Stomach (tissue), 9 donors: Measurements from ENCODE around the gene ARHGAP24. TPM values are rescaled to one million over a fixed set of nuclear protein-coding genes. Genes with fewer than 3 reads are reported as not detected.

ENCODE experiments used
- DNase-seq, 2 donors: peaks; one replicate each; pipeline versions ENCODE4 v3.0.0 to v3.0.0-alpha.2; 2013 to 2019
- H3K27ac ChIP-seq, 5 donors: fragments of 200-600 bp in 4 of 5; sonication (generic) in 4 of 5; one replicate each; pipeline ENCODE4 v1.5.1; 2013 to 2019; ENCODE audit warnings: mild to moderate bottlenecking in 1 of 5, moderate library complexity in 1 of 5
- H3K27me3 ChIP-seq, 3 donors: fragments of 200-600 bp; sonication (generic); one replicate each; pipeline ENCODE4 v1.5.1; 2017 to 2019; ENCODE audit warnings: mixed run types in 1 of 3
- H3K36me3 ChIP-seq, 4 donors: fragments of 200-600 bp; sonication (generic); 1 replicate in 3 of 4; 2 replicates in 1 of 4; pipeline ENCODE4 v1.5.1; 2016 to 2019
- H3K4me1 ChIP-seq, 4 donors: fragments of 200-600 bp; sonication (generic); one replicate each; pipeline ENCODE4 v1.5.1; 2016 to 2019
- H3K4me3 ChIP-seq, 4 donors: fragments of 200-600 bp; sonication (generic) in 3 of 4; one replicate each; pipeline ENCODE4 v1.5.1; 2016 to 2019; ENCODE audit warnings: mild to moderate bottlenecking in 1 of 4
- H3K9me3 ChIP-seq, 4 donors: fragments of 200-600 bp; sonication (generic); one replicate each; pipeline ENCODE4 v1.5.1; 2016 to 2019
- CTCF ChIP-seq, 7 experiments: fragments of 450-650 bp in 4 of 7; fragments of 200-600 bp in 3 of 7; sonication (generic) in 3 of 7; IDR thresholded peaks; one replicate each; pipeline ENCODE4 v1.5.1; 2016 to 2019; ENCODE audit warnings: antibody characterized with exemption in 7 of 7, control low read depth in 2 of 7, mild to moderate bottlenecking in 1 of 7
- EP300 ChIP-seq: sonication (generic); formaldehyde crosslinking; IDR thresholded peaks from one replicate; pipeline ENCODE4 v1.6.1; 2017; ENCODE audit warnings: antibody characterized with exemption
- POLR2A ChIP-seq, 4 donors: fragments of 450-650 bp; IDR thresholded peaks; one replicate each; pipeline ENCODE4 v1.6.1; 2016; ENCODE audit warnings: antibody characterized with exemption in 4 of 4, control low read depth in 2 of 4, mild to moderate bottlenecking in 1 of 4, moderate library complexity in 1 of 4
- POLR2AphosphoS5 ChIP-seq, 3 donors: sonication (generic); formaldehyde crosslinking; IDR thresholded peaks; one replicate each; pipeline ENCODE4 v1.6.1; 2016; ENCODE audit warnings: antibody characterized with exemption in 3 of 3
- WGBS, 5 donors: extraction: QIAGEN DNeasy Blood & Tissue Kit in 3 of 5; methylation state at CpG; one replicate each; pipeline versions ENCODE4 v1.1.5 to v1.1.7; 2013 to 2018; 5-methylcytosine and 5-hydroxymethylcytosine counted together
- intact Hi-C: fragments of 100-400 bp; cut with DNase I; formaldehyde crosslinking; loops from one replicate; pipeline ENCODE4 v1.15.1; 2023; ENCODE audit warnings: low total_unique reads
- polyA plus RNA-seq, 3 donors: library from polyadenylated mRNA; stranded (reverse); fragments of 200-250 nt; gene quantifications; one replicate each; pipeline ENCODE4 v1.2.3, GENCODE V29; 2013
- total RNA-seq, 5 donors: library from RNA; depleted of rRNA; stranded (reverse); fragments of >200 nt; gene quantifications; one replicate each; pipeline versions ENCODE4 v1.1.0 to v1.2.3, GENCODE V29; 2014 to 2016
- donor health status: healthy with polysubstance abuse.
- donor health status: Bipolar disorder and iron deficiency.
- donor health status: healthy.

The ARHGAP24 gene
- total and polyA plus RNA-seq, 8 donors = 6.4 to 152 (median 33.5) TPM

GRCh38 chr4:85938902-85939301 is 464.0 kb downstream of the ARHGAP24 start:
- Histone ChIP-seq H3K27me3 (no peaks in the 10 kb centered on the region), H3K36me3 (peaks cover 0 to 6% (median 2%) of the 10 kb centered on the region in 4 donors), H3K27ac (no peak overlapping the region), H3K9me3 (no peaks in the 10 kb centered on the region), H3K4me1 (peaks cover 0 to 21% (median 9%) of the 10 kb centered on the region in 4 donors), H3K4me3 (no peak overlapping the region)
- intact Hi-C loops = no loop called here
- TF ChIP-seq CTCF (IDR thresholded peaks at IDR 0.05) = no peak
- 90 to 100% (median 95%) methylated on average over 2 of the region's 2 CpGs for WGBS, 5 donors
- DNase-seq = no peak

- H3K9me3 ChIP-seq = no peaks in the 10 kb centered on the region
- 63 to 80% (median 69%) methylated on average over 6 of the region's 6 CpGs for WGBS, 5 donors
- no peak for DNase-seq
- no peaks in the 10 kb centered on the region for H3K27me3 ChIP-seq
- peaks cover 0 to 19% (median 8%) of the 10 kb centered on the region in 4 donors for H3K4me1 ChIP-seq
- H3K36me3 ChIP-seq = peaks cover 0 to 6% (median 2%) of the 10 kb centered on the region in 4 donors
- intact Hi-C loops = no loop called here
- peak overlapping the region in 1 of 5 donors; percentile 24 for H3K27ac ChIP-seq
- H3K4me3 ChIP-seq = no peak overlapping the region
- no peak for TF ChIP-seq POLR2AphosphoS5 (IDR thresholded peaks at IDR 0.05)
- TF ChIP-seq POLR2A (IDR thresholded peaks at IDR 0.05) = no peak
- no peak for TF ChIP-seq EP300
- no peak for TF ChIP-seq CTCF (IDR thresholded peaks at IDR 0.05)
Observed at GRCh38 chr4:85939595-85939994, 464.6 kb downstream of the ARHGAP24 start.

GRCh38 chr4:85940151-85940550 is 465.2 kb downstream of the ARHGAP24 start:
- no peaks in the 10 kb centered on the region for H3K27me3 ChIP-seq
- peaks cover 0 to 19% (median 8%) of the 10 kb centered on the region in 4 donors for H3K4me1 ChIP-seq
- H3K27ac ChIP-seq = peak overlapping the region in 1 of 5 donors; percentile 24
- intact Hi-C loops = no loop called here
- H3K4me3 ChIP-seq = no peak overlapping the region
- TF ChIP-seq EP300 = no peak
- TF ChIP-seq CTCF (IDR thresholded peaks at IDR 0.05) = no peak
- TF ChIP-seq POLR2AphosphoS5 (IDR thresholded peaks at IDR 0.05) = no peak
- no peak for TF ChIP-seq POLR2A (IDR thresholded peaks at IDR 0.05)
- no peak for DNase-seq
- peaks cover 0 to 6% (median 2%) of the 10 kb centered on the region in 4 donors for H3K36me3 ChIP-seq
- H3K9me3 ChIP-seq = no peaks in the 10 kb centered on the region

- TF ChIP-seq EP300 (no peak), POLR2AphosphoS5 (IDR thresholded peaks at IDR 0.05) (no peak), CTCF (IDR thresholded peaks at IDR 0.05) (no peak), POLR2A (IDR thresholded peaks at IDR 0.05) (no peak)
- no peak for DNase-seq
- Histone ChIP-seq H3K36me3 (peaks cover 0 to 6% (median 2%) of the 10 kb centered on the region in 4 donors), H3K4me3 (no peak overlapping the region), H3K4me1 (peaks cover 0 to 19% (median 8%) of the 10 kb centered on the region in 4 donors), H3K27me3 (no peaks in the 10 kb centered on the region), H3K27ac (no peak overlapping the region), H3K9me3 (no peaks in the 10 kb centered on the region)
- 84 to 95% (median 87%) methylated on average over 5 of the region's 5 CpGs for WGBS, 5 donors
- intact Hi-C loops = no loop called here
Observed at GRCh38 chr4:85942107-85942506, 467.2 kb downstream of the ARHGAP24 start.
